WERI-Rb-1 (cell line): ENCODE results near the gene SMC6.

Experiments used
- DNase-seq: peaks from one replicate; pipeline ENCODE4 v3.0.0-alpha.2; 2020
- H3K27ac ChIP-seq: fragments of 250-450 bp; sonication (Bioruptor Pico); 2 replicates; pipeline ENCODE4 v1.5.1; 2020; ENCODE audit warnings: mild to moderate bottlenecking, moderate library complexity
- H3K27me3 ChIP-seq: fragments of 250-450 bp; sonication (Bioruptor Pico); 2 replicates; pipeline ENCODE4 v1.5.1; 2021; ENCODE audit warnings: mild to moderate bottlenecking, low read depth, moderate library complexity; ENCODE audit not compliant: insufficient read depth, severe bottlenecking
- H3K36me3 ChIP-seq: fragments of 250-450 bp; sonication (Bioruptor Pico); 2 replicates; pipeline ENCODE4 v1.5.1; 2020; ENCODE audit warnings: mild to moderate bottlenecking, moderate library complexity
- H3K4me3 ChIP-seq: 2 replicates; pipeline ENCODE4 v1.5.1; 2011; ENCODE audit warnings: low read depth, mild to moderate bottlenecking, control low read depth, low read length
- H3K9me3 ChIP-seq: fragments of 250-450 bp; sonication (Bioruptor Pico); 2 replicates; pipeline ENCODE4 v1.5.1; 2021; ENCODE audit warnings: mild to moderate bottlenecking, moderate library complexity; ENCODE audit not compliant: severe bottlenecking
- TF ChIP-seq, protein P1 (sequence below): IDR thresholded peaks from 2 replicates; pipeline ENCODE4 v1.5.1; 2011; ENCODE audit warnings: low read depth, mild to moderate bottlenecking, control low read depth, inconsistent platforms, low read length

The SMC6 gene

DNA sequence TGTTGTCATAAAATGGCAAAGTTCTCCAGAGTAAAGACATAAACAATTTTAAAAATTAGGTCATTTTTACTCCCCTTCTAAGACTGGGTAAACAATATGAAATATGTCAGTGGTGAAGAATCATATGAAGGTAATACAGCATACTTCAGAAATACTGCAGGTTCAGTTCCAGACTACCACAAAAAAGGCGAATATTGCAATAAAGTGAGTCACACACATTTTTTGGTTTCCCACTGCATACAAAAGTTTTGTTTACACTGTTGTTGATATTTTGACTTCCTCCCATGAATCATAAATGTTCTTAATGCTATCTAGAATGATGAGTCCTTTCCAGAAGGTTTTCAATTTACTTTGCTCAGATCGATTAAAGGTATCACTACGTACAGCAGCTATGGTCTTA, 73.5 kb downstream of the SMC6 start:
- no peaks in the 10 kb centered on the region for H3K27me3 ChIP-seq
- no peaks in the 10 kb centered on the region for H3K9me3 ChIP-seq
- H3K4me3 ChIP-seq = no peak overlapping the region
- peaks cover 80% of the 10 kb centered on the region for H3K36me3 ChIP-seq
- TF ChIP-seq, protein P1, sequence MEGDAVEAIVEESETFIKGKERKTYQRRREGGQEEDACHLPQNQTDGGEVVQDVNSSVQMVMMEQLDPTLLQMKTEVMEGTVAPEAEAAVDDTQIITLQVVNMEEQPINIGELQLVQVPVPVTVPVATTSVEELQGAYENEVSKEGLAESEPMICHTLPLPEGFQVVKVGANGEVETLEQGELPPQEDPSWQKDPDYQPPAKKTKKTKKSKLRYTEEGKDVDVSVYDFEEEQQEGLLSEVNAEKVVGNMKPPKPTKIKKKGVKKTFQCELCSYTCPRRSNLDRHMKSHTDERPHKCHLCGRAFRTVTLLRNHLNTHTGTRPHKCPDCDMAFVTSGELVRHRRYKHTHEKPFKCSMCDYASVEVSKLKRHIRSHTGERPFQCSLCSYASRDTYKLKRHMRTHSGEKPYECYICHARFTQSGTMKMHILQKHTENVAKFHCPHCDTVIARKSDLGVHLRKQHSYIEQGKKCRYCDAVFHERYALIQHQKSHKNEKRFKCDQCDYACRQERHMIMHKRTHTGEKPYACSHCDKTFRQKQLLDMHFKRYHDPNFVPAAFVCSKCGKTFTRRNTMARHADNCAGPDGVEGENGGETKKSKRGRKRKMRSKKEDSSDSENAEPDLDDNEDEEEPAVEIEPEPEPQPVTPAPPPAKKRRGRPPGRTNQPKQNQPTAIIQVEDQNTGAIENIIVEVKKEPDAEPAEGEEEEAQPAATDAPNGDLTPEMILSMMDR = no peak
- H3K27ac ChIP-seq = no peak overlapping the region
- no peak for DNase-seq

DNA sequence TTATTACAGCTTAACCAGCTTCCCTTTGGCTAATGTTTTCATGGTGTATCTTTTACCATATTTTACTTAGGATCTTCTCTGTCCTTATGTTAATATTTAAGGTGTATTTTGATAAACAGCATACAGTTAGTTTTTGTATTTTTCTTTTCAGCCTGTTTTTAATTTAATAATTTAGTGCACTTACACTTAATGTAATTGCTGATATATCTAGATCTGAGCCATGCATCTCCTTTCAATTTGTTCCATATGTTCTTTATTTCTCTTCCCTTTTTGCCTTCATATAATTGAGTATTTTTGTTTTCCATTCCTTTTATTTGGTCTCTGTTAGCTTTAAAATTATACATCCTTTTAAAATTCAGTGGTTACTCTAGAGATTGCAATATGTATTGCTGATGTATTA, 78.8 kb downstream of the SMC6 start:
- Histone ChIP-seq H3K9me3 (no peaks in the 10 kb centered on the region), H3K4me3 (no peak overlapping the region), H3K36me3 (peaks cover 43% of the 10 kb centered on the region), H3K27ac (no peak overlapping the region), H3K27me3 (no peaks in the 10 kb centered on the region)
- DNase-seq = no peak
- TF ChIP-seq, protein P1 = no peak

DNA sequence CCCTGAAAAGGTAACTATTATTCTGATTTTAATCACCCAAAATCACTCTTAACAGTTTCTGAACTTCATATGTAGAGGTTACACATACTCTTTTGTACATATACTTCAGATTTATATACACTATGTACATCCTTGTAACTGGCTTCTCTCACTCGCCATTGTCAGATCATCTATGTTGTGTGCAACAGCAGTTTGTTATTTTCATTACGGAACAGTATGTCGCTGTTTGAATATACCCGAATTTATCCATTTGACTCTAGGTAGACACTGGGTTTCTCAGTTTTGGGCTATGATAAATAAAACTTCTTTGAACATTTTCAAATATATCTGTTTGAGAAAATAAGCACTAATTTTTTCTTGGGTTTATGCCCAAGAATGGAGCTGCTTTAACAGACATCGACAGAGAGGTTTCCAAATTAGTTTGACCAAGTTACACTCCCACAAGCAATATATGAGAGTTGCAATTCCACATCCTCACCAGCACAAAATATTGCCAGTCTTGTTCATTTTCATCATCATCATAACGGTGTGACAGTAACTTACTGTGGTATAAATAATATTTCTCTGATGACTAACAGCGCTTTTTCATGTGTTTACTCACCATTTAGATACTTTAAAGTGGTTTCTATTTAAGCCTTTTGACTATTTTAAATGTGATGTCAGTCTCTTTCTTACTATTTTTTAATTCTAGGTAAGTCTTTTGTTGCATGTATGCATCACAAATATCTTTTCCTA, 80.9 kb downstream of the SMC6 start:
- peaks cover 47% of the 10 kb centered on the region for H3K36me3 ChIP-seq
- DNase-seq = no peak
- no peaks in the 10 kb centered on the region for H3K27me3 ChIP-seq
- no peaks in the 10 kb centered on the region for H3K9me3 ChIP-seq
- H3K4me3 ChIP-seq = no peak overlapping the region
- TF ChIP-seq, protein P1 = no peak
- H3K27ac ChIP-seq = no peak overlapping the region

DNA sequence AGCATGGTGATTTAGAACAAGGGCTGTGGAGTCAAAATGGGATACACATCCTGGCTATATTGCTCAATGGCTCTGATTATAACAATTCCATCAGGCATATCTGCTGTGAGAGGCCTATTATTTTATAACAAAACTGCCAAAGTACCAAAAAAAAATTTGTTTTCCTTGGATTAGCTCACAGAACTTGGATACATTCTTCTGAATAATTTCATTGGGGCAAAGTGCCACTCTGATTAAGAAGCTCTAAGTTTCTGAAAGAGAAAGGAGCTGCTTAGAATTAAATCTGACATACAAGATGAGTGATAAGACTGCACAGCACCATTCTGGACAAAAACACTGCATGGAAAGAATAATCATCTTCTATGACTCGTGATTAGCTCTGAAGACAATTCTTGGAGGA, 85.7 kb downstream of the SMC6 start:
- H3K4me3 ChIP-seq = no peak overlapping the region
- DNase-seq = no peak
- TF ChIP-seq, protein P1 = no peak
- H3K36me3 ChIP-seq = peaks cover 61% of the 10 kb centered on the region
- H3K9me3 ChIP-seq = no peaks in the 10 kb centered on the region
- no peaks in the 10 kb centered on the region for H3K27me3 ChIP-seq
- no peak overlapping the region for H3K27ac ChIP-seq

DNA sequence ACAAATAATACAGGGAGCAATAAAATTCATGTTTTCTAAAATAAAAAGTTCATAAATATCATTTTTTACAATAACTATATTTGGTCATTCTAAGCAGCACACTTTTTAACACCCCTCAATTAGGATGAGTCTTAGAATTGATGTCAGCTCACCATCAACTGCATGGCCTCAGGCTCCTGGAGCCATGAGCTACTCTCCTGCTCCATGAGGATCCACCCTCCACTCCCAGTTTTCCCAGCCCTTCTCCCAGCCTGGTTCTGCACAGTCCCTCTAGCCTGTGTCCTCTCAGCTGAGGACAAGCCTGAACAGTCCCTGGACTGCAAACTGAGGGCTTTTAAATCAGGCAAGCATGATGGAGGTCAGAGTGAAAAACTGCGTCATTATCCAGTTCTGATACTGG, 89.1 kb downstream of the SMC6 start:
- H3K27me3 ChIP-seq = no peaks in the 10 kb centered on the region
- H3K36me3 ChIP-seq = peaks cover 73% of the 10 kb centered on the region
- no peak overlapping the region for H3K27ac ChIP-seq
- TF ChIP-seq, protein P1 = no peak
- DNase-seq = no peak
- no peak overlapping the region for H3K4me3 ChIP-seq
- no peaks in the 10 kb centered on the region for H3K9me3 ChIP-seq

DNA sequence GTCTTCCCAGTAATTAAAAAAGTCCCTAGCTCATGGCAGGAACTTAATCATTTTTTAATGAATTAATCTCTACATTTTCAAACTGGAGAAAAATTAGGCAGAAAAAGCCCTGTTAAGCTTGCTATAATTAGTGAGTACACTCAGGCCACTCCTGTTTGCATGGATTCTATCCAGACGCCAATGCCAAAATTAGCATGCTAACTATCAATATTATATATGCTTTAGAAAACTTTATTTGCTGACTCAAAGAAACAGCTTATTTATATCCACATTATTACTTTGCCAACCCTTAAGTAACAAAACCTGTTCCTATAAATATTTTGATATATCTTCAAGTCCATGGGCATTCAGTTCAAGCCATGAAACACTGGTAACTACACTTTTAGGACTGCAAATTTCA, 90.9 kb downstream of the SMC6 start:
- Histone ChIP-seq H3K9me3 (no peaks in the 10 kb centered on the region), H3K27me3 (no peaks in the 10 kb centered on the region), H3K4me3 (no peak overlapping the region), H3K27ac (no peak overlapping the region), H3K36me3 (peaks cover 55% of the 10 kb centered on the region)
- TF ChIP-seq, protein P1 = no peak
- DNase-seq = no peak
